ENCODE measurements around the gene DKKL1. TPM values are rescaled to one million over a fixed set of nuclear protein-coding genes. Genes with fewer than 3 reads are reported as not detected.
"Not testable (repeated sequence)": the region's sequence is repeated elsewhere in the genome, so short reads cannot be mapped to it uniquely, and the experiment has no call there.

The DKKL1 gene
- total RNA-seq, 4 donors from 2014 or later, result 2.2 TPM; not detected in 3

GRCh38 chr19:49368711-49369358, 5.2 kb downstream of the DKKL1 start:
- no peak for TF ChIP-seq POLR2AphosphoS5 (IDR thresholded peaks at IDR 0.05)
- TF ChIP-seq EP300 (IDR thresholded peaks at IDR 0.05; ENCODE audit: low read depth), result no peak
- no peak for TF ChIP-seq POLR2A (IDR thresholded peaks at IDR 0.05)
- TF ChIP-seq, protein P1, sequence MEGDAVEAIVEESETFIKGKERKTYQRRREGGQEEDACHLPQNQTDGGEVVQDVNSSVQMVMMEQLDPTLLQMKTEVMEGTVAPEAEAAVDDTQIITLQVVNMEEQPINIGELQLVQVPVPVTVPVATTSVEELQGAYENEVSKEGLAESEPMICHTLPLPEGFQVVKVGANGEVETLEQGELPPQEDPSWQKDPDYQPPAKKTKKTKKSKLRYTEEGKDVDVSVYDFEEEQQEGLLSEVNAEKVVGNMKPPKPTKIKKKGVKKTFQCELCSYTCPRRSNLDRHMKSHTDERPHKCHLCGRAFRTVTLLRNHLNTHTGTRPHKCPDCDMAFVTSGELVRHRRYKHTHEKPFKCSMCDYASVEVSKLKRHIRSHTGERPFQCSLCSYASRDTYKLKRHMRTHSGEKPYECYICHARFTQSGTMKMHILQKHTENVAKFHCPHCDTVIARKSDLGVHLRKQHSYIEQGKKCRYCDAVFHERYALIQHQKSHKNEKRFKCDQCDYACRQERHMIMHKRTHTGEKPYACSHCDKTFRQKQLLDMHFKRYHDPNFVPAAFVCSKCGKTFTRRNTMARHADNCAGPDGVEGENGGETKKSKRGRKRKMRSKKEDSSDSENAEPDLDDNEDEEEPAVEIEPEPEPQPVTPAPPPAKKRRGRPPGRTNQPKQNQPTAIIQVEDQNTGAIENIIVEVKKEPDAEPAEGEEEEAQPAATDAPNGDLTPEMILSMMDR (IDR thresholded peaks at IDR 0.05), result no peak
- Histone ChIP-seq H3K36me3 (no peaks in the 10 kb centered on the region), H3K27ac (no peak overlapping the region), H3K4me1 (peaks cover 0 to 5% (median 2%) of the 10 kb centered on the region in 4 donors), H3K9me3 (peaks cover 10 to 11% of the 10 kb centered on the region in 2 donors), H3K4me3 (no peak overlapping the region), H3K27me3 (no peaks in the 10 kb centered on the region)
- WGBS, 2 donors (ENCODE audit: low coverage in 1 of 2), result 90 to 92% methylated on average over 2 to 5 of the region's 5 CpGs
- in situ Hi-C loops (cut with MboI; ENCODE audit: low pct_ligation_motif_present in 1 of 4, low pct_unique_long_range_greater_than_20kb in 1 of 4, low sequenced_read_pairs in 3 of 4), result no loop called here
- intact Hi-C loops (cut with DNase I; ENCODE audit: low total_unique reads), result no loop called here
- DNase-seq, result no peak

GRCh38 chr19:49371184-49371583, 7.5 kb downstream of the DKKL1 start:
- intact Hi-C loops (cut with DNase I; ENCODE audit: low total_unique reads), result no loop called here
- no peak overlapping the region for H3K27ac ChIP-seq
- no peak for DNase-seq
- peaks cover 10 to 11% of the 10 kb centered on the region in 2 donors for H3K9me3 ChIP-seq
- no peaks in the 10 kb centered on the region for H3K36me3 ChIP-seq
- 49 to 88% methylated on average over 3 of the region's 3 CpGs for WGBS, 2 donors (ENCODE audit: low coverage in 1 of 2)
- no peak overlapping the region for H3K4me3 ChIP-seq
- no peaks in the 10 kb centered on the region for H3K4me1 ChIP-seq
- TF ChIP-seq EP300 (IDR thresholded peaks at IDR 0.05; ENCODE audit: low read depth), result no peak
- TF ChIP-seq, protein P1 (IDR thresholded peaks at IDR 0.05), result no peak
- no peak for TF ChIP-seq POLR2A (IDR thresholded peaks at IDR 0.05)
- TF ChIP-seq POLR2AphosphoS5 (IDR thresholded peaks at IDR 0.05), result no peak
- no peaks in the 10 kb centered on the region for H3K27me3 ChIP-seq
- in situ Hi-C loops (cut with MboI; ENCODE audit: low pct_ligation_motif_present in 1 of 4, low pct_unique_long_range_greater_than_20kb in 1 of 4, low sequenced_read_pairs in 3 of 4), result no loop called here

DNA sequence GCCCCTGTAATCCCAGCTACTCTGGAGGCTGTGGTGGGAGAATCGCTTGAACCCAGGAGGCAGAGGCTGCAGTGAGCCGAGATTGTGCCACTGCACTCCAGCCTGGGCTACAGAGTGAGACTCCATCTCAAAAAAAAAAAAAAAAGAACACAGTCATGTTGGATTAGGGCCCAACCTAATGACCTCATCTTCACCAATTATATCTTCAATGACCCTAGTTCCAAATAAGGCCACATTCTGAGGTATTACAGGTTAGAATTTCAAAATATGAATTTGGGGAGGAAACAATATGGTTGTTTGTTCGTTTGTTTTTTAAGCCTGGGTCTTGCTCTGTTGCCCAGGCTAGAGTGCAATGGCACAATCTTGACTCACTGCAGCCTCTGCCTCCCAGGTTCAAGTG, 9.5 kb downstream of the DKKL1 start:
- H3K36me3 ChIP-seq; H3K27ac ChIP-seq; H3K4me3 ChIP-seq; intact Hi-C loops (cut with DNase I; ENCODE audit: low total_unique reads); DNase-seq; H3K4me1 ChIP-seq; H3K27me3 ChIP-seq; in situ Hi-C loops (cut with MboI; ENCODE audit: low pct_ligation_motif_present in 1 of 4, low pct_unique_long_range_greater_than_20kb in 1 of 4, low sequenced_read_pairs in 3 of 4): not testable (repeated sequence)
- peaks cover 10 to 11% of the 10 kb centered on the region in 2 donors for H3K9me3 ChIP-seq
- 77 to 79% methylated on average over 3 of the region's 3 CpGs for WGBS, 2 donors (ENCODE audit: low coverage in 1 of 2)

DNA sequence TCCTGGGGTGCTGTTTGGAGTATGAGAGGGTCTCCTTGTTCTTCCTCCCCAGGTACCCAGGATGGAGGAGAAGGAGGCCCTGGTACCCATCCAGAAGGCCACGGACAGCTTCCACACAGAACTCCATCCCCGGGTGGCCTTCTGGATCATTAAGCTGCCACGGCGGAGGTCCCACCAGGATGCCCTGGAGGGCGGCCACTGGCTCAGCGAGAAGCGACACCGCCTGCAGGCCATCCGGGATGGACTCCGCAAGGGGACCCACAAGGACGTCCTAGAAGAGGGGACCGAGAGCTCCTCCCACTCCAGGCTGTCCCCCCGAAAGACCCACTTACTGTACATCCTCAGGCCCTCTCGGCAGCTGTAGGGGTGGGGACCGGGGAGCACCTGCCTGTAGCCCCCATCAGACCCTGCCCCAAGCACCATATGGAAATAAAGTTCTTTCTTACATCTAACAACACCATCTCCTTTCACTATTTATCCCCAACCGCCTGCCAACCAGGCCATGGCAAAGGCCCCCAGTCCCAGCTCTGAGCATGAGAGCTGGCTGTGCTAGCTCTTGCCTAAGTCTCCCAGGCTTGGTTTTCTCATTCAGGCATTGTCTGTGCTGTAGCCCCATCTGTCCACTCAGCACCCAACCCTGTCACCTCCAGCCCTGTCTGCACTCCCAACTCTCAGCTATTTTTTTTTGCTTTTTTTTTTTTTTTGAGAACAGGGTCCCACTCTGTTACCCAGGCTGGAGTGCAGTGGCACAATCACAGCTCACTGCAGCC, 11.2 kb downstream of the DKKL1 start:
- intact Hi-C loops (cut with DNase I; ENCODE audit: low total_unique reads), result no loop called here
- Histone ChIP-seq H3K27me3 (no peaks in the 10 kb centered on the region), H3K27ac (no peak overlapping the region), H3K36me3 (no peaks in the 10 kb centered on the region), H3K4me1 (no peaks in the 10 kb centered on the region), H3K4me3 (no peak overlapping the region), H3K9me3 (no peaks in the 10 kb centered on the region)
- DNase-seq, result no peak
- no peak for TF ChIP-seq EP300 (IDR thresholded peaks at IDR 0.05; ENCODE audit: low read depth)
- TF ChIP-seq POLR2AphosphoS5 (IDR thresholded peaks at IDR 0.05), result no peak
- TF ChIP-seq, protein P1 (IDR thresholded peaks at IDR 0.05), result no peak
- no peak for TF ChIP-seq POLR2A (IDR thresholded peaks at IDR 0.05)
- in situ Hi-C loops (cut with MboI; ENCODE audit: low pct_ligation_motif_present in 1 of 4, low pct_unique_long_range_greater_than_20kb in 1 of 4, low sequenced_read_pairs in 3 of 4), result no loop called here
- 95% methylated on average over 15 of the region's 16 CpGs; no CpG with 5 or more reads in 1 of the 2 donors for WGBS, 2 donors (ENCODE audit: low coverage in 1 of 2)

All from transverse colon (tissue), 4 donors.